BJ (cell line): Measurements from ENCODE around the gene PRKCD. TPM values are rescaled to one million over a fixed set of nuclear protein-coding genes. Genes with fewer than 3 reads are reported as not detected.

Experiments
- CTCF ChIA-PET: fragments of 350-600 bp; formaldehyde crosslinking; extraction: SDS; loops from one replicate; lab custom pipeline; 2021; ENCODE audit warnings: antibody characterized with exemption, inconsistent platforms; lab: Yijun Ruan, JAX
- POLR2A ChIA-PET: fragments of 300-600 bp; sonication (Branson Sonifier 250); formaldehyde crosslinking; extraction: SDS; loops from one replicate; lab custom pipeline; 2021; ENCODE audit warnings: antibody characterized with exemption; lab: Charles Lee
- DNase-seq: peaks from one replicate; pipeline ENCODE4 v3.0.0-alpha.2; 2011; ENCODE audit warnings: low read depth
- H3K27me3 ChIP-seq: 2 replicates; pipeline ENCODE4 v1.6.0; 2011; ENCODE audit warnings: low read length; ENCODE audit not compliant: control insufficient read depth, insufficient read depth
- H3K36me3 ChIP-seq: 2 replicates; pipeline ENCODE4 v1.5.1; 2011; ENCODE audit warnings: low read length; ENCODE audit not compliant: control insufficient read depth, insufficient read depth
- H3K4me3 ChIP-seq: 2 replicates; pipeline ENCODE4 v1.5.1; 2011; ENCODE audit warnings: low read depth, mild to moderate bottlenecking, control low read depth, low read length
- CTCF ChIP-seq: IDR thresholded peaks from 2 replicates; pipeline ENCODE4 v1.5.1; 2011; ENCODE audit warnings: low read depth, mild to moderate bottlenecking, control low read depth, inconsistent platforms, low read length, moderate library complexity; ENCODE audit not compliant: insufficient read depth
- polyA plus RNA-seq: library from polyadenylated mRNA; depleted of rRNA; stranded (reverse); fragments of >200 nt; gene quantifications from 2 replicates; pipeline ENCODE4 v1.2.3, GENCODE V29; 2011

PRKCD gene
- polyA plus RNA-seq, 1 experiment, result 33.5 TPM

- ChIA-PET POLR2A (no interaction called here), CTCF (interaction anchor here (1.1 kb wide), 1 partner anchor 485 kb away, joined by 3 read pairs; no protein-coding TSS in a partner anchor)
- Histone ChIP-seq H3K4me3 (no peak overlapping the region), H3K27me3 (no peaks in the 10 kb centered on the region), H3K36me3 (peaks cover 53% of the 10 kb centered on the region)
- no peak for DNase-seq
- no peak for TF ChIP-seq CTCF
Measured at GRCh38 chr3:53224026-53224425, 63.0 kb downstream of the PRKCD start.

DNA sequence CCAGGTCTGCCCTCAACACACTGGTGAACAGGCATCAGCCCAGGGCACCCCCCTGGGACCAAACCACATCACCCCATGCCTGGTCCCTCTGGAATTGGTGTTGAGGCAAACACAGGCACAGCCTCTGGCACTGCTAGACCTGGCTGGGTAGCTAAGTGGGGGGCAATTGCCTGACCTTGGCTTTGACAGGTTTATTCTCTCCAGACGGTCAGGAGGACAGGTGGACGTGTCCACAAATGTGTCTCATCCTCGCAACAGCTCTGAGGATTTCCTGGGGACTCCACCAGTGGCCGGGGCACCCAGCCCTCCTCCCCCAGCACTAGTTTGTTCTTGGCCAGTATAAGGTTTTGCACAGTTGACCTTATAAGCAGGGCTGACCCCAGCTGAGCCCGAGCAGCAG is 63.5 kb downstream of the PRKCD start:
- CTCF ChIA-PET, result no interaction called here
- Histone ChIP-seq H3K36me3 (peaks cover 58% of the 10 kb centered on the region), H3K4me3 (no peak overlapping the region), H3K27me3 (no peaks in the 10 kb centered on the region)
- DNase-seq, result no peak
- TF ChIP-seq CTCF, result no peak
- POLR2A ChIA-PET, result no interaction called here

GRCh38 chr3:53225181-53225580 is 64.2 kb downstream of the PRKCD start:
- DNase-seq, result no peak
- H3K27me3 ChIP-seq, result no peaks in the 10 kb centered on the region
- CTCF ChIA-PET, result no interaction called here
- peaks cover 65% of the 10 kb centered on the region for H3K36me3 ChIP-seq
- POLR2A ChIA-PET, result no interaction called here
- no peak for TF ChIP-seq CTCF
- no peak overlapping the region for H3K4me3 ChIP-seq

DNA sequence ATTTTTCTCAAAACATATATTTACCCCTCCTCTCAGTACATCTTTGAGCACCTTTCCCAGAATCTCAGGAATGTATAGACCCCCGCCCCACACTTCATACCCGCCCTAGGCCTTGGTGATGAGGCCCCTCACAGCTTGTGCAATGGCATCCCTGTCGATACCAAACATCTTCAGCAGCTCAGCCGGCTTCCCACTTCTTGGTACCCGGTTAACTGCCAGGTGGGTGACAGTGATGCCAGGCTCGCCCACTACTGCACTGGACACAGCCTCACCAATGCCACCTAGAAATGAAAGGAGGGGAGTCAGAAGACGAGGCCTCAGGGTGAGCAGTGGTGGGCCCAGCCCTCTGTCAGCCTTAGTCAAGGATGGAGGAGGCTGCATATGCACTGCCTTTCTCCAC is 64.6 kb downstream of the PRKCD start:
- POLR2A ChIA-PET, result no interaction called here
- no peak for DNase-seq
- Histone ChIP-seq H3K4me3 (no peak overlapping the region), H3K36me3 (peaks cover 70% of the 10 kb centered on the region), H3K27me3 (no peaks in the 10 kb centered on the region)
- TF ChIP-seq CTCF, result no peak
- CTCF ChIA-PET, result interaction anchor here (1.0 kb wide), 1 partner anchor 7 kb away, joined by 3 read pairs; no protein-coding TSS in a partner anchor

GRCh38 chr3:53226142-53226840 is 65.3 kb downstream of the PRKCD start:
- no peak for TF ChIP-seq CTCF
- CTCF ChIA-PET, result interaction anchor here (1.0 kb wide), 1 partner anchor 8 kb away, joined by 3 read pairs; no protein-coding TSS in a partner anchor

More at GRCh38 chr3:53226142-53226840, 65.3 kb downstream of the PRKCD start:
- DNase-seq, result no peak
- no peaks in the 10 kb centered on the region for H3K27me3 ChIP-seq
- H3K4me3 ChIP-seq, result no peak overlapping the region
- POLR2A ChIA-PET, result no interaction called here
- peaks cover 76% of the 10 kb centered on the region for H3K36me3 ChIP-seq
